SIG-M5 treated with dmso at 0.1 percent for 504 hours (cell line): ENCODE measurements around the gene NUDT16L1.

ENCODE experiments used
- DNase-seq: peaks from one replicate; lab custom pipeline; 2025; ENCODE audit not compliant: unreplicated experiment; lab: John Stamatoyannopoulos, UW

Gene NUDT16L1

DNA sequence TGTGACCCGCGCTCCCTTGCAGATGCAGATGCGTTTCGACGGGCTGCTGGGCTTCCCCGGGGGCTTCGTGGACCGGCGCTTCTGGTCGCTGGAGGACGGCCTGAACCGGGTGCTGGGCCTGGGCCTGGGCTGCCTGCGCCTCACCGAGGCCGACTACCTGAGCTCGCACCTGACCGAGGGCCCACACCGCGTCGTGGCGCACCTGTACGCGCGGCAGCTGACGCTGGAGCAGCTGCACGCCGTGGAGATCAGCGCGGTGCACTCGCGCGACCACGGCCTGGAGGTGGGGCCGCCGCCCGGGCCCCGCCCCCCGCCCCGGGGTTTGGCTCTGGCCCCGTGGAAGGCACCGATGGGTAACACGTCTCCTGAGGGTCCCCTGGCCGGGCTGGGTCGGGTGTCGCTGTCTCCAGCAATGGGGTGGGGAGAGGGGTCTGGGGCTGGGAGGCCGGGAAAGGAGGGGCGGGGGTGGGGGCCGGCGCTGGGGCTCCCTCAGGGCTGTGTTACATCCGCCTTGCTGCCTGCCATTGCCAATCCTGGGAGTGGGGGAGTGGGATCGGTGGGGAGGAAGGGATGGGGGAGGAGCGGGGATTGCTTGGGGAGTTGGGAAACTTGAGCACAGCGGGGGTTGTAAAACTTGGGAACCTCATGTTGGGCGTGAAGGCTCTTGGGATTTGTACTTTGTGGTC is 737 bp downstream of the NUDT16L1 start:
- DNase-seq = no peak

DNA sequence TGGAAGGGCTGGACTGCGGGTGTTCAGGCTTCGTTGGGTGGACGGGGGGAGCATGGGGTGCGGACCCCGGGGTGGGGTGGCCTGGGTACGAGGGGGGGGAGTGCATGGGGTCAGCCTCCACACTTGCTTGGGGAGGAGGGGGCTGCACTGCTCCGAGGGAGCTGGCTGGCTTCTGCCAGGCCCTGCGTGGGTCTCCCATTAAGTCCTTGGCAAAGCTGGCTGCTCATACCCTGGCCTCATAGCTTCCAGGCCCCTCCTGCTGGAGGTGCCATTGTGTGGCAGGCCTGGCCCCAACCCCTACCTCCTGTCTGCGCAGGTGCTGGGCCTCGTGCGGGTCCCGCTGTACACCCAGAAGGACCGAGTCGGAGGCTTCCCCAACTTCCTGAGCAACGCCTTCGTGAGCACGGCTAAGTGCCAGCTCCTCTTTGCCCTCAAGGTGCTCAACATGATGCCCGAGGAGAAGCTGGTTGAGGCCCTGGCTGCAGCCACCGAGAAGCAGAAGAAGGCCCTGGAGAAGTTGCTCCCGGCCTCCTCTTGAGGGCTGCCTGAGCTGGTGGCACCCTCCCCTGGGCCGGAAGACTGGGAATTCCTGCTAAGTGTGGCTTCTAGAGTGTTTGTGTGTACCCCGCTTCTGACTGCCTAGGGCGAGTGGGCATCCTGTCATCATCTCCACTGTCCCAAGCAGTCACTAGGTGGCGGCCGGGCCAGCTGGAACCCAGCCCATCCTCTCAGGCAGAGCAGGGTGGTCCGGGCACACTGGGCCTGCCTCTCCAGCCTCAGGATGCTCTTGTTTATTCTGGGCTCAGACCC is 1.5 kb downstream of the NUDT16L1 start:
- DNase-seq = no peak

- no peak for DNase-seq
These were observed 2.3 kb downstream of the NUDT16L1 start for GRCh38 chr16:4695473-4696171.

GRCh38 chr16:4696172-4696904 is 3.0 kb downstream of the NUDT16L1 start:
- DNase-seq = no peak

GRCh38 chr16:4696905-4697847 is 3.8 kb downstream of the NUDT16L1 start:
- no peak for DNase-seq

- DNase-seq = no peak
These were observed 4.5 kb downstream of the NUDT16L1 start for GRCh38 chr16:4697848-4698291.

- no peak for DNase-seq
These were observed 5.1 kb downstream of the NUDT16L1 start for GRCh38 chr16:4698321-4699045.

- DNase-seq = no peak
These were observed 5.7 kb downstream of the NUDT16L1 start for GRCh38 chr16:4699046-4699556.

- DNase-seq = no peak
These were observed 7.1 kb downstream of the NUDT16L1 start for GRCh38 chr16:4700380-4700996.

GRCh38 chr16:4700997-4701743 is 7.8 kb downstream of the NUDT16L1 start:
- DNase-seq = no peak

DNA sequence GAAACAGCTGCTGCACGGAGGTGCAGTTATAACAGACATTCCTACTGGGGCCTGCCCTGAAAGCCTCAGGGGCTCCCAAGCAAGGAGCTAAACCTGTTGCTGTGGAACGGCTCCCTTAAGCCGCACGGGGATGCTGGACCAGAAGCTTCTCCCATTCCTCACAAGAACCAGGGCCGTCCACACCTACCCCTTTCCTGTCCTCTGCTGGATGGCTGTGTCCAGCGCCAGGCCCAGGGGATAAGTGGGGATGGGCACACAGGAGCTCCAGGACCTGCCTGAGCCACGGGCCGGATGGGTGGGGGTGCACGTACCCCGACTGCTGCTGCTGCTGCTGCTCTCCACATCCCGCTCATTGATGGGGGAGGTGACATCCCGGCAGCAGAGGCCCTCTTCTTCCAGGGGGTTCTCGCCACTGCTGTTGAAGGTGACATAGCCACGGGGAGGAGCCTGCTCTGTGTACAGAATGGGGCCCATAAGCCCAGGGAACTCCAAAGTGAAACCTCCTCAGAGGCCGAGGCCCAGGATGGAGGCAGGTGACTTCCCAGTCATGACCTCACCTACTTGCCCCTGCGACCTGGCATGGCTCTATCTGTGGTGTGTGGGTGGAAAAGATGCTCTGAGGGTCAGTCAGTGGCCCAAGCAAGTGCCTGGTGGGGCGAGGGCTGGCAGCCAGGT is 8.6 kb downstream of the NUDT16L1 start:
- DNase-seq = no peak

- DNase-seq = no peak
These were observed 9.1 kb downstream of the NUDT16L1 start for GRCh38 chr16:4702466-4702808.

DNA sequence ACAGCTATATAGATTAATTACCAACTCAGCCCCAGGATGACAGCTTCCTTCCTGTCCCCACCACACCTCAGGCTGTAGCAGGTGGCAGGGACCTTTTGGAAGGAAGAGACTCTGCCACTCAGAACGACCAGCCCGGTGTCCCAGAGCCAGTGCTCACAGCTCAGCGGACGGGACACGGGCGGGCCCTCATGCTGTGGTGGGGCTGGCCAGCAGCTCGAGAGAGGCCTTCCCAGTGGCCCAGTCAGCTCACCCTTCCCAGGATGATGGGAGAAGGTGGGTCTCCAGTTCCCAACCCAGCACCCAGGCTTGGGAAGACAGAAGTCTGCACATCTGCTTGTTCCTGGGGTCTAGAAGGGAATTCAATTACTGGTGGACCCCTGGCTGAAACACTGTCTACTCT is 10.5 kb downstream of the NUDT16L1 start:
- no peak for DNase-seq

DNA sequence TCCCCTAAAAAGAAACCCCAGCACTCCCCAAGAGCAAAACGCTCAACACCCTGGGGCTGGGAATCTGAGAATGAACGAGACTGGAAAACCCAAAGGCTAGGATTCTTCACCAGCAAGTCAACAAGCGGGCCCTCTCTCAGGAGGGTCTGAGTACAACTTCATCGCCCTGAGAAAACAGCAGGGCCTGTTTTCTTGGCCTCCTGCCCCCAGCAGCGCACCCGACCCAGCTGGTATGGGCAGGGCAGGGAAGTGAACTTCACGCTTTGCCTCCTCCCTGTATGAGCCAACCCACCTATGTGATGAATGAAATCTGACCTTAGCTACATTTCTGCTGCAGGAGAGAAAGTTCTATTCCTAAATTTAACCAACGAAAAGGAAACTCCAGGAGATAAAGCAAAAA is 11.1 kb downstream of the NUDT16L1 start:
- no peak for DNase-seq

DNA sequence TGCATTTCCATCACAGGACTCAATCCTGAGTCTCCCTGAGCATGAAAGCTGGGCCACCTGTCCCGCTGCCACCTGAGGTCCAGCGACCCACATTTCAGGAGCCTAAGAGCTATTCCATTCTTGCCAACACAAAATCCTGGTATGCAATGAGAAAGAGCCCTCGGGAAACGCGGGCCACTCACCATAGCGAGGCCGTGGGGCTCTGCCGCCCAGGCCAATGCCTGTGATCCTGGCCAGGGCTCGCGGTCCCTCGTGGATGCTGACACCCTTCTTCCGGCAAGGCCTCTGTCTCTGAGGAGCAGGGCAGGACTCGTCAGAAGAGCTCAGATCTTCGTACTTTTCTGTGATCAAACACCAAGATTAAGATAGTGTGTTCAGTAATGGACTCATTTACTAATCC is 11.6 kb downstream of the NUDT16L1 start:
- DNase-seq = no peak

DNA sequence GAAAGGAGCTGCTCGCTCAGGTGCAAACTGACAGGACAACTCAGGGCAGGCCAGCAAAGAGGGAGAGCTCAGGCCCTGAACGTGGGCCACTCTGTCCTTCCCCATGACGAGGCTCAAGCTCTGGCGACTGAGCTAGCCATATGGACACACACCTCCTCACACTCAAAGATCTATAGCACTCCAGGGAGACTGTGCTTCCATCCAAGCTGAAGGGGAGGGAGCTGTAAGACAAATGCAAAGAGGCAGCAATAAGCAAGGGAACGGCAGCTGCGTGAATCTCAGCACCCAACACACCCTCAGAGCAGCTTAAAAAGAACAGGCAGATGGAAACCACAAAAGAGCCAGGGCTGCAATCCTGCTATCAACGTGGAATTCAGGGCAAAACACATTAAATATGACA is 13.5 kb downstream of the NUDT16L1 start:
- no peak for DNase-seq

DNA sequence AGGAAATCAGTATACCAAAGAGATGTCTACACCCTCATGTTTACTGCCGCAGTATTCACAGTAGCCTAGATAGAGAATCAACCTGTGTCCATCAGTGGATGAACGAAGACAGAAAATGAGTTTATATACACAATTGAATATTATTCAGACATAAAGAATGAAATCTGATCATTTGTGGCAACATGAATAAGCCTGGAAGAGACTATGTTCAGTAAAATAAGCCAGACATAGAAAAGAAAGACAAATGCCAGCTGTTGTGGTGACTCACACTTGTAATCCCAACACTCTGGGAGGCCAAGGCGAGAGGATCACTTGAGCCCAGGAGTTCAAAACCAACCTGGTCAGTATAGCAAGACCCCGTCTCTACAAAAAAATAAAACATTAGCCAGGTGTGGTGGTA is 16.1 kb downstream of the NUDT16L1 start:
- no peak for DNase-seq
